GM21423 (cell line): Measurements from ENCODE around the gene SLC8A2.
"Not testable (repeated sequence)": the region's sequence is repeated elsewhere in the genome, so short reads cannot be mapped to it uniquely, and the experiment has no call there.

Source experiments
- ATAC-seq: cut with Tn5 transposase; IDR thresholded peaks from one replicate; pipeline ENCODE4 v1.9.1; 2021; ENCODE audit warnings: mild to moderate bottlenecking, moderate library complexity; ENCODE audit not compliant: unreplicated experiment

SLC8A2 gene

DNA sequence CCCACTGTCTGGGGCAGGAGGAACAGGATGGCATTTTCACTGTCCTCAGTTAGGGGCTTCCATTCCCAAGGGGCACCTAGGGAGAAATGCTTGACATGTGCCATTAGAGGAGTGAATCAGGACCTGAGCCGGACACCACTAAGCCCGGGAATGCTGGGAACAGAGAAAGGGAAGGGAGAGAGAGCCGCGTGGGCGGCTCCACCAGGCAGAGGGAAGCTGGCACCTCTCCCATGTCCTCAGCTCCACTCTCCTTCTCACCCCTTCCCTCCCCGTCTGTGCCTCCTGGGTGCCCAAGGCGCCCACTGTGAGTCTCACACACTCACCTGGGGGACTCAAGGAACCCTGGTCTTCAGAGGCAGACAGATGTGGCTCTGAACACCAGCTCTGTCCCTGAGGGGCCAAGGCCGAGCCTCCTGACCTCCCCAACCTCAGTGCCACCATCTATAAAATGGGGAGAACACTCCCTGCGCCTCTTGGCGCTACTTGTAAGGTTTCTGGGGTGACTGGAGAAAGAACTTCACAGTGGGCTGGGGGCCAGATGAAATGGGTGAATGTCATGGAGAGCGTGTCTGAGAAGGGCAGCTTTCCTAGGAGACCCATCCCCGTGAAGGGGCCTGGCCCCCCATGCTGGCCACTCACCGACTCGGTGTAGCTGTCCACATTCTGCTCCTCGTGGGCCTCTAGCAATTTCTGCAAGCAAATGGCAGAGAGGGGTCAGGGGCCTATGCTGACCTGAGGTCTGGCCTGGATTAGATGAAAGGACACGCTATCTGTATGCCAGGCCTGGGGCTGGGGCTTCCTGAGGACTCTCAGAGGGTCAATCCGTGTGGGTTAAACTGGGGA is 17.6 kb upstream of the SLC8A2 start:
- ATAC-seq = no peak

DNA sequence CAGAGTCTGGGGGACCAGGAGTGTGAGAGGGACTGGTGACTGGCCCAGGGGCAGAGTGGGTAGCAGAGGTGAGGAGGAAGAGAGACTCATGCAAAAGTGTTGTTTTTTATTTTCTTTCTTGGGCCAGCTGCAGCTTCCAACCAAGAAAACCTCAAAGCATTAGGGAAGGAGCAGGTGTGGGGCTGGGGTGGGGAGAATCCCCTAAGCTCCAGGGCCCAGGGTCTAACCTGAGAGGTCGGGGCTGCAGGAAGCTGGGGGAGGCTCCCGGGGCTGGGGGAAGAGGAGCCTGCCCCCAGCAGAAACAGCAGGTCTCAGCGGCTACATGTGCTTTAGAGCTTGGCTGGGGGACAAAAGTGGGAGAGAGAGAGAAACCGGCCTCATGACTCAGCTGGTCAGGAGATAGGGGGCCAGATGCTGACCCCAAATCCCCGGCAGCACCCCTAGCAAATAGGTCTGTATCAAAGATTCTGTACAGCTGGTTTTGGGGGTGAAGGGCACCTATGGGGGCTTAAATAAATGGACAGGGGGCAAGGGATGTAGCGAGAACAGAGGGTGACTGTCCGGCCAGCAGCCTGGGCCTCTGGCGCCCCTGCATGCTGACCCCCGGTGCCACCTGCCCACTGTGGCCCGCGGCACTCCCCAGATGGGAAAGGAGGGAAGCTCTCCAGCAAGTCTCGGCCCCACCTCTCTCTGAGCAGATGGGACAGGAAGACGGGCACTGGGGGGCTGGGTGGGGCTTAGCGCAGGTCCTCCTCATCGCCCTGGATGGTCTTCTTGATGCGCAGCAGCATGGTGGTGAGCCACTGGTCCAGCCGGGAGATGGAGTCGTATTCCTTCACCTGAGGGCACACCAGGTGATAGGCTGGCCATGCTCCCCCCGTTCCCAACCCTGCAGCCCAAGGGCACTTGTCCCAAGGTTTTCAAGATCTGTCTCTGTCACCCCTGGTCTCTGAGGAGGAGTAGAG is 16.1 kb upstream of the SLC8A2 start:
- no peak for ATAC-seq

GRCh38 chr19:47486900-47487299 is 15.2 kb upstream of the SLC8A2 start:
- ATAC-seq = no peak

- ATAC-seq = not testable (repeated sequence)
These were observed 14.5 kb upstream of the SLC8A2 start for GRCh38 chr19:47486220-47486619.

DNA sequence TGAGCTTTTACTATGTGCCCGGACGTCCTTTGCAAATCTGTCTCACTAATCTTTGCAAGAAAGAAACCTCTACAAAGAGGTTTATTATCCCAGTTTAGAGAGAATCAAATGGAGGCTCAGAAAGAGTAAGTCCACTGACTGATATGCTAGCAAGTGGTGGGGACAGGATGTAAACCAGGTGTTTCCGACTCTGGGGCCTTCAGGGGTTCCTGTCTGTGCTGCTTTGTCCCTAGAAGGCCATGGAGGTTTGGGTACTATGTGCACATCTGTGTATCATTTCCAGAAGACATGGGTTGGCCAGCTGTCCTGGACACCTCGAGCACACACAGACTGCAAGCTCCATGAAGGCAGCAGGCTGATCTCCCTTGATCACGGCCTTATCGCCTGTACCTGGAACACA is 13.5 kb upstream of the SLC8A2 start:
- ATAC-seq = no peak

DNA sequence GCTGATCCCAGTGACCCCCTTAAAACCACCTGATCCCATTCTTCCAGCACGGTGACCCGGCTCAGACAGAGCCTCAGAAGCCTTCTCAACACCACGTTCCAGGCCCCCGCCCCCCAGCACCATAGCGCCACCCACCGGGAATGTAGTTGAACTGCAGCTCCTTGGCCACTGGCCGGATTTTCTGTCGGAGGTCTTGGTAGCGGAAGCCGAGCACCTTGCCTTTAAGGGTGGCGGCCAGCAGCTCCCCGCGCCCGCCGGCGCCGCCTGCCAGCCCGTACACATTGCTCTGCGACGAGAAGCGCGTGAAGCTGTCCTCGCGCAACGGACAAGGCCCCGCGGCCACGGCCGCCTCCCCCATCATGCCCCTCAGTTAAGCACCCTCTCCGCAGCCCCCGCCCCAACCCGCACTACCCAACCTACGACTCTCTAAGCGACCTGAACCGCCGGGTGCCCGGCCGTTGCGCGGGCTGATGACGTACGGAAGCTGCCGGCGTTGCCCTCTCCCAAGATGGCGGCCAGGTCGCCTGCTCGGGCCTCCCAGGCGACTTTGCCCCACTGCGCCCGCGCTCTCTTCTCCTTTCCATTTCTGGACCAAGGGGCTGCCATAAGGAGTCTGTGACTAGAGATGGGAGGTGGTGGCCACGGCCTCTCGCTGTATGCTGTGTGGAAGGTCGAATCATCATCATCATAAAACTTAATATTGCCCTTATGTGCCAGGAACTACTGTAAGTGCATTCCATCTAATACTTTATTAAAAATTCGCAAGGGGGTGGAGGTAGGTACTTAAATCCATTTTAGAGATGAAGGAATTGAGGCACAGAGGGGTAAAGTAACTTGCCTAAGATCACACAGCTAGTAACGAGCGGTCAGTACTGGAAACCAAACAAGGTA is 12.4 kb upstream of the SLC8A2 start, which contains the start of gene KPTN:
Gene KPTN, minus strand, starts transcription at position 420 of the 891 bp plus-strand sequence. Its CDS starts 59 bp downstream, at position 361.
- ATAC-seq = peak; percentile 62

DNA sequence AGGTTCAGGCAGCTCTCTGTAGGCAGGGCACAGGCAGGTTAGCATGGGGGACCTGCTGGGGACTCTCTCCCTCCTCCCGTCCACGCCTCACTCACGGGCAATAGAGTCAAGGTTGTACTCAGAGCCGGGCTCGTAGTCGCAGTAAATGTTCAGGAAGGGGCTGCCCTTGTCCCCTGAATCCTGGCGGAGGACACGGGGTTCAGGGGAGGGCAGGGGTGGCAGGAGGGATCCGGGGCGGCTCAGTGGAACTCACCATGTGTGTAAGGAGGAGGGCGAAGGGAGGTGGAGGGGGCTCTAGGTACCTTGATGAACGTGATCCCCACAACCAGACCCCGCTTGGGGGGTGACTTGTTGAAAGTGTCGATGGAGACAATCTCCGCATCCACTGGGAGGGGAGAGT is 11.5 kb upstream of the SLC8A2 start:
- no peak for ATAC-seq

GRCh38 chr19:47481460-47482052 is 9.9 kb upstream of the SLC8A2 start:
- no peak for ATAC-seq

- no peak for ATAC-seq
These were observed 9.0 kb upstream of the SLC8A2 start for GRCh38 chr19:47480658-47481057.

DNA sequence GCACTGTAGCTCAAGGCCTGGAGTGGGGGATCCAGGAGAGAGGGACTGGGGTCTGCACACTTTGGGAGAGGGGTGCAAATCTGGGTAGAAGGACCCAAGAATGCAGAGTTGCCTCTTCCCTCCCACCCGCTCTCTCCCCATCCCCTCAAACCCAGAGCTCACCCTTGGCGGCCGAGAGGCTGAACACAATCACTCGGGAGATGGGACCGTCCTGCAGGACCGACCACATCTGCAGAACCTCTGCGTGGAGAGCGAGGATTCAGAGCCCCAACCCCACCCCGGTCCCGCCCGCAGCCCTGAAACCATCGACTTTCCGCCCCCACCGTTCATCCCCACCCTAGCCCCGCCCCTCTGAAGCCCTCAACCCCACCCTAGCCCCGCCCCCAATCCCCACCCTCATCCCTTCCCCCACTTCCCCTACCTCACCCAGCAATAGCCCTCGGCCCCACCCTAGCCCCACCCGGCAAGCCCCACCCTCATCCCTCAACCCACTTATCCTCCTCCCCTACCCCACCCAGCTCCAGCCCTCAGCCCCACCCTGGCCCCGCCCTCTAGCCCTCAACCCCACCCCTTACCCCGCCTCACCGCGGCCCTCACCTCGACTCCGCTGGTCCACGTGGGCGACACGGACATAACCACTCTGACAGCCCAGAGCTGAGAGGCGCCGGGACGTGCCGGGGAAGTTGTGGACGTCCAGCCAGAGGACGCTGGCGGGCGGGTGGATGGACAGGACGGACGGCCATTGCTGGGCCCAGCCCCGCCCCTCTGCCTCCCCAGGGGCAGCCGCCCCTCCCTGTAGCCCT is 8.2 kb upstream of the SLC8A2 start:
- ATAC-seq = no peak

- no peak for ATAC-seq
These were observed 4.8 kb upstream of the SLC8A2 start for GRCh38 chr19:47476438-47476972.

- ATAC-seq = no peak
These were observed 3.8 kb upstream of the SLC8A2 start for GRCh38 chr19:47475465-47475864.

DNA sequence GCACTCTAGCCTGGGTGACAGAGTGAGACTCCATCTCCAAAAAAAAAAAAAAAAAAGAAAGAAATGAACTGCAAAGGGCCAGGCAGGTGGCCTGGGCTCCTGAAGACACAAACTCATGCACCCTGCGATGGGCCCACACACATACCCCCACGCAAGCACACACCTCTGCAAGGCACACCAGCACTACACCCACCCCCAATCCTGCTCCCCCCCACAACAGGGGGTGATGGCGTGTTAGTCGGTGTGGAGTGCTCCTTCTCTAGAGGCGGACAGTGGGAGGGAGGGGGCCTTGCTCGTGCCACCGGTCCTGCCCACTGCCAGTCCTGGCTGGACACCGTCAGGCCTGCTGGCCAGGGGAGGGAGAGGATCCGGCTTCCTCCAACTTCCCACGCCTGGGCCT is 1.6 kb upstream of the SLC8A2 start:
- no peak for ATAC-seq

- ATAC-seq = no peak
These were observed 336 bp downstream of the SLC8A2 start for GRCh38 chr19:47471381-47471732.

DNA sequence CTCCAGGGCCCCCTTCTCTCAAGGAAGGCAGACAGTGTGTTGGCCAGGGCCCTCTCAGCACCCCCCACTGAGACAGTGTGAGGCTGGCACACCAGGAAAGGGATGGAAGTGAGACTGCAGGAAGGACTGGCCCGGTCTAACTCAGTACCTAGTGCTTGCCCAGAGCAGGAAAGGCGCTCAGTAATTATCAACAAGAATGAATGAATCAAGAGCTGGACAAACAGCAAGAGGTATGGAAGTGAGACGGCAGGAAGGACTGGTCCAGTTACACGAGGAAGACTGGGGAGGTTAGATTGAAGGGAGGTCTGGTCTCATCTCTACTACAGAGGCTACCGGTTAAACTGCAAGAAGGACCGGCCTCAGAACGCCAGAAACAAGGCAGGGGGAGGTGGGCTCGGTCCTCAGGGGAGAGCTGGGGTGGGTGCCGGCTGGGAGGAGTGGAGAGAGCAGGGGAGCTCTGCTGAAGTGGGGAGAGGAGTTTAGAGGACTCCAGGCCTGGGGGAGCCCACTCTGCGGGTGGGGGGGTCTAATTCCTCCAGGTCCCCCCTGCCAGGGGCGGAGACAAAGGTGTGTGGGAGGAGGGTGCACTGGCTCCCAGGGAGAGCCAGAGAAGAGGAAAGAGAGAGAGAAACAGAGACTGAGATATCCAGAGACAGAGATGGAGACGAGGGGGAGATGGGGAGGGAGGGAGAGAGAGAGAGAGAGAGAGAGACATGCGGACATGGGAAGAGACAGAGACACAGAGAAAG is 1.1 kb downstream of the SLC8A2 start:
- no peak for ATAC-seq

- no peak for ATAC-seq
These were observed 2.0 kb downstream of the SLC8A2 start for GRCh38 chr19:47469719-47470118.

GRCh38 chr19:47469363-47469700 is 2.4 kb downstream of the SLC8A2 start:
- no peak for ATAC-seq

GRCh38 chr19:47467914-47468313 is 3.8 kb downstream of the SLC8A2 start:
- no peak for ATAC-seq

DNA sequence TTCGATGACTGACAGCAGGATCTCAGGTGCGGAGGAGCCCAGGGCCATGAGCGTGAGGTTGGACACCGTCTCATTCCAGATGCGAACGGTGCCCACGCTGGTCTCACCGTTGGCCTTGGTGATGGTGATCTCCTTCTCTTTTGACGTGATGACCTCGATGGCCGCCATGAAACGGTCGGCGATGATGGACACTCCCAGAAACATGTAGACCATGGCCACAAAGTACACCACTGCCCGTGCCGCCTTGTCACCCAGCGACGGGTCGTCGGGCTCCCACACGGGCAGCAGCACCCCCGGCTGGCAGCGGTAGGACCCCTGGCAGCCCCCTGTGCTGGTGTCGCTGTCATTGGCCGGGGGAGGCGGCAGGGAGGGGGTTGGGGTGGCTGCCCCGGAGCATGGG is 5.7 kb downstream of the SLC8A2 start:
- no peak for ATAC-seq
